ENCODE data around the gene SRSF7. TPM values are rescaled to one million over a fixed set of nuclear protein-coding genes. Genes with fewer than 3 reads are reported as not detected.

Gene SRSF7
- total and polyA plus RNA-seq, 3 donors from 2014 or later: 104 to 169 (median 114) TPM

- Histone ChIP-seq H3K4me1 (peaks cover 2% of the 10 kb centered on the region), H3K27ac (no peak overlapping the region), H3K27me3 (no peaks in the 10 kb centered on the region), H3K9me3 (no peaks in the 10 kb centered on the region), H3K36me3 (ENCODE audit: low read depth, missing control alignments) (no peaks in the 10 kb centered on the region), H3K4me3 (no peak overlapping the region)
- TF ChIP-seq POLR2A (IDR thresholded peaks at IDR 0.05): no peak
- no peak for TF ChIP-seq CTCF (IDR thresholded peaks at IDR 0.05)
- no peak for DNase-seq
- intact Hi-C loops (cut with DNase I; ENCODE audit: low total_unique reads): no loop called here
- 84 to 88% methylated on average over 17 of the region's 17 CpGs for WGBS, 2 donors
Observed at GRCh38 chr2:38775097-38775920, 24.1 kb upstream of the SRSF7 start.

- no peak for TF ChIP-seq POLR2A (IDR thresholded peaks at IDR 0.05)
- no peak overlapping the region for H3K27ac ChIP-seq
- no peaks in the 10 kb centered on the region for H3K27me3 ChIP-seq
- H3K36me3 ChIP-seq (ENCODE audit: low read depth, missing control alignments): no peaks in the 10 kb centered on the region
- H3K4me1 ChIP-seq: no peaks in the 10 kb centered on the region
- no peak overlapping the region for H3K4me3 ChIP-seq
- DNase-seq: no peak
- H3K9me3 ChIP-seq: no peaks in the 10 kb centered on the region
- 76 to 77% methylated on average over 5 of the region's 5 CpGs for WGBS, 2 donors
- intact Hi-C loops (cut with DNase I; ENCODE audit: low total_unique reads): no loop called here
Observed at GRCh38 chr2:38771632-38772031, 20.5 kb upstream of the SRSF7 start.

GRCh38 chr2:38765551-38765950 is 14.4 kb upstream of the SRSF7 start:
- Histone ChIP-seq H3K4me1 (no peaks in the 10 kb centered on the region), H3K36me3 (ENCODE audit: low read depth, missing control alignments) (no peaks in the 10 kb centered on the region), H3K27me3 (no peaks in the 10 kb centered on the region), H3K9me3 (no peaks in the 10 kb centered on the region), H3K4me3 (no peak overlapping the region), H3K27ac (no peak overlapping the region)
- no peak for DNase-seq
- intact Hi-C loops (cut with DNase I; ENCODE audit: low total_unique reads): no loop called here
- TF ChIP-seq POLR2A (IDR thresholded peaks at IDR 0.05): no peak
- TF ChIP-seq CTCF (IDR thresholded peaks at IDR 0.05): no peak
- WGBS, 2 donors: 85 to 93% methylated on average over 5 of the region's 5 CpGs

GRCh38 chr2:38765149-38765548 is 14.0 kb upstream of the SRSF7 start:
- Histone ChIP-seq H3K9me3 (no peaks in the 10 kb centered on the region), H3K4me1 (no peaks in the 10 kb centered on the region), H3K27ac (no peak overlapping the region), H3K27me3 (no peaks in the 10 kb centered on the region), H3K4me3 (no peak overlapping the region), H3K36me3 (ENCODE audit: low read depth, missing control alignments) (no peaks in the 10 kb centered on the region)
- no peak for TF ChIP-seq POLR2A (IDR thresholded peaks at IDR 0.05)
- TF ChIP-seq CTCF (IDR thresholded peaks at IDR 0.05): no peak
- no peak for DNase-seq
- intact Hi-C loops (cut with DNase I; ENCODE audit: low total_unique reads): no loop called here
- WGBS, 2 donors: 67 to 81% methylated on average over 4 of the region's 4 CpGs

GRCh38 chr2:38763728-38764127 is 12.6 kb upstream of the SRSF7 start:
- Histone ChIP-seq H3K4me3 (no peak overlapping the region), H3K4me1 (no peaks in the 10 kb centered on the region), H3K36me3 (ENCODE audit: low read depth, missing control alignments) (no peaks in the 10 kb centered on the region), H3K27ac (no peak overlapping the region), H3K9me3 (no peaks in the 10 kb centered on the region), H3K27me3 (no peaks in the 10 kb centered on the region)
- intact Hi-C loops (cut with DNase I; ENCODE audit: low total_unique reads): no loop called here
- TF ChIP-seq CTCF (IDR thresholded peaks at IDR 0.05): no peak
- no peak for TF ChIP-seq POLR2A (IDR thresholded peaks at IDR 0.05)
- DNase-seq: no peak
- 88 to 97% methylated on average over 4 of the region's 4 CpGs for WGBS, 2 donors
